HG03439 (cell line): ENCODE measurements around the gene ECSIT.
"Not testable (repeated sequence)": the region's sequence is repeated elsewhere in the genome, so short reads cannot be mapped to it uniquely, and the experiment has no call there.

Experiments used
- ATAC-seq: cut with Tn5 transposase; IDR thresholded peaks from one replicate; pipeline ENCODE4 v1.9.1; 2021; ENCODE audit warnings: mild to moderate bottlenecking, moderate library complexity; ENCODE audit not compliant: unreplicated experiment

The ECSIT gene

GRCh38 chr19:11479090-11479897, 49.6 kb downstream of the ECSIT start:
- ATAC-seq = no peak

GRCh38 chr19:11478167-11479089, 50.5 kb downstream of the ECSIT start:
- ATAC-seq = no peak

GRCh38 chr19:11475861-11476260, 53.1 kb downstream of the ECSIT start:
- ATAC-seq = no peak

- ATAC-seq = not testable (repeated sequence)
These were observed 53.6 kb downstream of the ECSIT start for GRCh38 chr19:11475343-11475742.

- ATAC-seq = no peak
These were observed 55.2 kb downstream of the ECSIT start for GRCh38 chr19:11473725-11474124.

GRCh38 chr19:11468266-11468845, 60.6 kb downstream of the ECSIT start:
- ATAC-seq = not testable (repeated sequence)

GRCh38 chr19:11465600-11465999, 63.3 kb downstream of the ECSIT start:
- no peak for ATAC-seq

GRCh38 chr19:11464333-11465265, 64.3 kb downstream of the ECSIT start:
- no peak for ATAC-seq

GRCh38 chr19:11463391-11463790, 65.5 kb downstream of the ECSIT start:
- no peak for ATAC-seq

GRCh38 chr19:11461453-11461852, 67.5 kb downstream of the ECSIT start:
- ATAC-seq = no peak

GRCh38 chr19:11460207-11460606, 68.7 kb downstream of the ECSIT start:
- ATAC-seq = no peak

GRCh38 chr19:11458912-11459311, 70.0 kb downstream of the ECSIT start:
- not testable (repeated sequence) for ATAC-seq

- no peak for ATAC-seq
These were observed 70.6 kb downstream of the ECSIT start for GRCh38 chr19:11458236-11458900.

- ATAC-seq = no peak
These were observed 71.1 kb downstream of the ECSIT start for GRCh38 chr19:11457831-11458230.

- no peak for ATAC-seq
These were observed 71.8 kb downstream of the ECSIT start for GRCh38 chr19:11457115-11457514.

- no peak for ATAC-seq
These were observed 72.3 kb downstream of the ECSIT start for GRCh38 chr19:11456659-11457058.
